Measurements from ENCODE around the gene CDK5RAP2.

CDK5RAP2 gene

DNA sequence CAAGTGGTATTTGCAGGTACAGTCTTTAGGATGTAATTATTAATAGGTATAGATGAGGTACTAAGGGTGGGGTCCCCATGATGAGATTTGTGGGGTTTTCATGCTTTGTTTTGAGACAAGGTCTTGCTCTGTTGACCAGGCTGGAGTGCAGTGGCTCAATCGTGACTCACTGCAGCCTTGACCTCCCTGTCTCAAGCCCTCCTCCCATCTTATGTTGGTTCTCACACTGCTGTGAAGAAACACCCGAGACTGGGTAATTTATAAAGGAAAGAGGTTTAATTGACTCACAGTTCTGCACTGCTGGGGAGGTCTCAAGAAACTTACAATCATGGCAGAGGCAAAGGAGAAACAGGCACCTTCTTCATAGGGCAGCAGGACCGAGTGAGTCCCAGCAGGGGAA lies 217.5 kb downstream of the CDK5RAP2 start:
- DNase-seq (ENCODE audit: low read depth in 2 of 2, low spot score in 1 of 2) = no peak

DNA sequence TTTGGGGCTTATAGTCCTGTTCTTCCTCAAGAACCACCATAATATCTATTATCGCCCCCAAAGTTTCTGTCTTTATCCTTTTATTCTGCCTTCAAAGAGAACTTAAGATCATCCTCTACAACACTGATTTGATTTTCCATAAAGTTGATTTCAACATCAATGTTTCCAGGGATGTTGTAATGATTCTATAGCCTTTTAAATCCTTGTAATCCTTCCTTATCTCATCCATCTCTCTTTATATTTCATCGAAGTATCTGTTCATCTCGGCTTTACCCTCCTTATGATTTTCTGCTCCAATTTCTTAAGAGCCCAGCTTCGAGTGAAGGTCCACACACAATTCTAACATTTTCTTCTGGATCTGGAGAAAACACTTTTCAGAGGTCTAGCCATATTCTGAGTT lies 218.4 kb downstream of the CDK5RAP2 start:
- no peak for DNase-seq (ENCODE audit: low read depth in 2 of 2, low spot score in 1 of 2)

DNA sequence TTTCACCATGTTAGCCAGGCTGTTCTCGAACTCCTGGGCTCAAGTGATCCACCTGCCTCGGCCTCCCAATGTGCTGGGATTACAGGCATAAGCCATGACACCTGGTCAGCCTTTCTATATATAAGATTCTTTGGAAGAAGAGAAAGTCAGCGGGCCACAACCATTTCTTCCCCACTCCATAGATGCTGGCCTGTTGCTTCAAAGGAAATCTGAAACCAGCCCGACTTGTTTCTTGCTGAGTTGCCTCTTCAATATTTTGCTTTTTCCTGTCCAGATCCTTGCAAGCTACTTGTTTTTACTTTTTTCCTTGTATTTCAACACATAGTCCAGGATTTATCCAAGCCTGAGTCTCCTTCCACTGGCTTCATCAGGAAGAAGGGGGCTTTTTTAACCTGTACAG lies 219.5 kb downstream of the CDK5RAP2 start:
- DNase-seq (ENCODE audit: low read depth in 2 of 2, low spot score in 1 of 2) = no peak

DNA sequence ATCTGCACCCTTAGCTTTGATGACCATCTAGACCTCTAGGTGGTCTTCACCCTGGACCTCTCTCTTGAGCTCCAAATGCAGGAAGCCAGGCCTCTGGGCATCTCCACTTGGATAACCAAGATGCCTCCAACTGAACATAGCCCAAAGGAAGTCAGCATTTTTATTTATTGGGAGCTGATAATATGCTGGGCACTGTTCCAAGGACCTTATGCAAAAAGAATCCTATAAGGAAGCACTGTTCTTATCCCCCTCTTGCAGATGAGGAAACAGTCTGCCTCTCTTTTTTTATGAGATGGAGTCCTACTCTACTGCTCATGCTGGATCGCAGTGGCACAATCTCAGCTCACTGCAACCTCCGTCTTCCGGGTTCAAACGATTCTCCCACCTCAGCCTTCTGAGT lies 219.9 kb downstream of the CDK5RAP2 start:
- no peak for DNase-seq (ENCODE audit: low read depth in 2 of 2, low spot score in 1 of 2)

DNA sequence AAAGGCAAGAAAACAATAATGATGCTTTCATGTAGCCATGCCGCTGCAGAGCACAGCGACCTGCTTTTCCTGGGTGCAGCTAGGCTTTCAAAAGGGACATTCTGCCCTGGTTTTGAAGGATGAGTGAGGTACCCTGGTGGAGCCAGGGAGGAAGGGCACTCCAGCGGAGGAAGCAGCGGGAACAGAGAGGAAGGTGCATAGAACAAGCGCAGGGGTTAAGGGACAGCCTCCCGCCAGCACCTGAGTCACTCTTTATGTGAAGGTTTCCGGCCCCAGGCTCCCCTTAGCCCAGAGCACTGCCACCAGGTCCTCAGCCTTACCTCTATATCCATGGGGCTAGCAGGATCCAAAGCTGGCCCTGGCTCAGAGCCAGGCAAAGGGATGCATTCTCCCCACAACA lies 221.1 kb downstream of the CDK5RAP2 start:
- no peak for DNase-seq (ENCODE audit: low read depth in 2 of 2, low spot score in 1 of 2)

DNA sequence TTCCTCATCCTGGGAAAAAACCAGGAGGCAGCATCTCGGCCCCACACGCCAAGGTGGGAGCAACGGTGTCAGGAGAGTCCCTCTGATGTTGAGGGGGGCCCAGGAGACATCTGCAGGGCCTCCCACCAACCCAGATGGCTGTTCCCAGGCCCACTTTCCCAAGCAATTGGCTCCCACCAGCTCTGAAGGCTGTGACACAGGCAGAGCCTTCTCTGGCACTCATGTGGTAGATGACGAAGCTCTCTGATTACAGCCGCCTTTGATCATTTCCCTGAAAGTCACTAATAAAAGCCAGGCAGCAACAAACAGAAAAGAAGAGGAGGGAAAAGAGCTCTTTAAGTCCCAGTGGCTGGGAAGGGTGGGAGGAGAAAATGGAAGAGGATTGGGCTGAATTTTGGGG lies 226.5 kb downstream of the CDK5RAP2 start:
- no peak for DNase-seq (ENCODE audit: low read depth in 2 of 2, low spot score in 1 of 2)

DNA sequence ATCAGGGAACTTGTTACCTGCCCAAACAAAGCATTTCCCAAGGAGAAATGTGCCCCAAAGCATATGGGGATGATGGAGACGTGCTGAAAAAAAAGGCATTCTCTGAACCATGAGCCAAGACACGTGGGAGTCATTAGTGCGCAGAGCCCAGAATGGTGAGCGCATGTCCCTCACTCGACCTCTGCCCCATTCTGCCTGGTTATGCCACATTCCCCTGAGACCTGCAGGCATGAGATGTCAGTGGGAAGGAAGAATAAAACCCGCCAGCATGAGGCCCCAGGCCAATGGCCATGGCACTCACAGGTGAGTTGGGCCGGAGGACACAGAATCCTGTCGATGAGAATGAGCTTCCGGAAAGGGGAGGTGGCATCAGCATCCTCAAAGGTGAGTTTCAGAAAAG lies 228.9 kb downstream of the CDK5RAP2 start:
- DNase-seq (ENCODE audit: low read depth in 2 of 2, low spot score in 1 of 2) = no peak

DNA sequence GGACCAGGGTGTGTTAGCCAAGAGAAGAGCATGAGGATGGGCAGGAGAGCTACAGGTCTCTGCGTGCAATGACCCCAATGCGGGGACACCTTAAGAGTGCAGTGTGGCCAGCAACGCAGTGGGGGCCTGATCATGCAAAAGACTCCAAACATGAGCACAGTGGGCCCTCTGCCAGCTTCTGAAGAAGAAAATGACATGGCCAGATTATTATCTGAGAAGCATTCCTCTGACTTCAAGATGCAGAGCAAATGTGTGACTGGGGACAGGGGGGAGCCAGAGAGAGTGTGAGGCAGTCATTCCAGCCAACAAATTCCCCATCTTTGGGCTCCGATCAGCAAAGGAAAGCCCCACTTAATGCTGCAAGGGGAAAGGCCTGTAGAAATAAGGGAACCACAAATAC lies 229.4 kb downstream of the CDK5RAP2 start:
- no peak for DNase-seq (ENCODE audit: low read depth in 2 of 2, low spot score in 1 of 2)

DNA sequence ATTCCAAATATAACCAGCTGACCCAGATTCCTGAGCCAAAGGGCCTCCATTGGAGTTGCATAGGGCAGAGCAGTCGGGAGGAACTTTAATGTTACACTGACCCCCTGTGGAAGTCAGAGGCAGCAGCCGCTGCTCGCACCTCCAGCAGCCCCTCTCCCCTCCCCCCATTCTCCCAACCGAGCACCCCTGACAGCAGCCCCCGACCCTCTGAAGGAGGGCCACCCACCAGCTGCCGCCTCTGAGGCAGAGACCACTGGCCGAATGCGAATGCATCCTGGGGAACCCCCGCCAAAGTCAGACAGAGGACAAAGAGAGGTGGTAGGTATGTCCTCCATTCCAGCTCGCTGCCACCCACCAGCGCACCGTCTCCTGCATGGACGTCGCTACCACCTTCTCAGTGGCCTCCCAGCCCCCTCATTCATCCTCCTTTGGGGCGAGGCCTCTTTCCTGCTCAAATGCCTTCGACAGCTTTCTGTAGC lies 231.0 kb downstream of the CDK5RAP2 start:
- no peak for DNase-seq (ENCODE audit: low read depth in 2 of 2, low spot score in 1 of 2)

DNA sequence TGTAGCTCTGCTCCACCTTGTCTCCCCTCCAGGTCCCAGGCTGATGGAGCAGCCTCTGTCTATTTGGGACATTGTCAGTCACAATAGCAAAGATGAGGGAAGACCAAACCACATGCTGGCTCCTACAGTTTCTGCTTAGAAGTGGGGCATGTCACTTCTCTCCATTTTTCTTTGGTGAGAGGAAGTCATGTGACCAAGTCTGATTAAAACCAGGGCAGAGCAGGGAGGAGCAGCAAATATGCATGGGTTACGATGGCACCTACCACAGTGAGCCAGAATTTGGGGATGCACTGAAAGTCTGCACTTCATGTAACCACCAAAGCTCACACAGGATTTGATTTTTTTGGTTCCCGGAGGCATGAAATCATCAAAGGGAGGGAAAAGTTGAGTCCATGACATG lies 234.6 kb downstream of the CDK5RAP2 start:
- DNase-seq (ENCODE audit: low read depth in 2 of 2, low spot score in 1 of 2) = no peak

DNA sequence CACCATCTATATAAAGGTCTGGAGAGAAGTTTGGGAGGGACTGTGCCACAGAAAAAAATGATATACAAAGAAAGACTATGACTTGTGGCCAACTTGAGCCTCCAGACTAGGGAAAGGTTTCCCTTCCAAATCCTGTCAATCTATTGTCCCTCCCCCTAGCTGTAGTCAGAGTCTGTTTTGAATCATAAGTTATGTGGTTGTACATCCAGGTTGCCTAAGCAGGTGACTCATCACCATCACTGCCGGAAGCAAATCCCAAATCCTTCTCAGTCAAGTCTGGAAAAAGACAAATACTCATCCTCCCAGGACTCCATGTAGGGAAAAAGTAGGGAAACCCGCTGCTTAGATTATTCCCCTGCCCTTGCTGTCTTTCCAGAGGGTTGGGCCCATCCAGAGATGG lies 235.7 kb downstream of the CDK5RAP2 start:
- no peak for DNase-seq (ENCODE audit: low read depth in 2 of 2, low spot score in 1 of 2)

DNA sequence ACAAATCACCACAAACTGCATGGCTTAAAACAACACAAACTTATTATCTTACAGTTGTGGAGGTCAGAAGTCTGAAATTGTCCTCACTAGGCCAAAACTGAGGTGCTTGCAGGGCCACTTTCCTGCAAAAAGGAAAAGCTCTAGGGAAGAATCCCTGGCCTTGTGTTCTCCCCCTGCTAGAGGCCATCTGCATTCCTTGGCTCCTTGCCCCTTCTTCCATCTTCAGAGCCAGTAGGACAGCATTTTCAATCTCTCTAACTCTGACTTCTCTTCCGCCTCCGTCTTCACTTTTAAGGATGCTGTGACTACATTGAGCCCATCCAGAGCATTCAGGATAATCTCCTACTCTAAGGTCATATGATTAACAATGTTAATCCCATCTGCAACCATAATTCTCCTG lies 236.6 kb downstream of the CDK5RAP2 start:
- DNase-seq (ENCODE audit: low read depth in 2 of 2, low spot score in 1 of 2) = no peak
